Measurements from ENCODE around the gene ABCG1.

GRCh38 chr21:42278451-42279149 lies 59.7 kb downstream of the ABCG1 start:
- TF ChIP-seq, protein P1, sequence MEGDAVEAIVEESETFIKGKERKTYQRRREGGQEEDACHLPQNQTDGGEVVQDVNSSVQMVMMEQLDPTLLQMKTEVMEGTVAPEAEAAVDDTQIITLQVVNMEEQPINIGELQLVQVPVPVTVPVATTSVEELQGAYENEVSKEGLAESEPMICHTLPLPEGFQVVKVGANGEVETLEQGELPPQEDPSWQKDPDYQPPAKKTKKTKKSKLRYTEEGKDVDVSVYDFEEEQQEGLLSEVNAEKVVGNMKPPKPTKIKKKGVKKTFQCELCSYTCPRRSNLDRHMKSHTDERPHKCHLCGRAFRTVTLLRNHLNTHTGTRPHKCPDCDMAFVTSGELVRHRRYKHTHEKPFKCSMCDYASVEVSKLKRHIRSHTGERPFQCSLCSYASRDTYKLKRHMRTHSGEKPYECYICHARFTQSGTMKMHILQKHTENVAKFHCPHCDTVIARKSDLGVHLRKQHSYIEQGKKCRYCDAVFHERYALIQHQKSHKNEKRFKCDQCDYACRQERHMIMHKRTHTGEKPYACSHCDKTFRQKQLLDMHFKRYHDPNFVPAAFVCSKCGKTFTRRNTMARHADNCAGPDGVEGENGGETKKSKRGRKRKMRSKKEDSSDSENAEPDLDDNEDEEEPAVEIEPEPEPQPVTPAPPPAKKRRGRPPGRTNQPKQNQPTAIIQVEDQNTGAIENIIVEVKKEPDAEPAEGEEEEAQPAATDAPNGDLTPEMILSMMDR (IDR thresholded peaks at IDR 0.05; ENCODE audit: low read depth, low read length, missing input control): no peak
- TF ChIP-seq, protein P2, sequence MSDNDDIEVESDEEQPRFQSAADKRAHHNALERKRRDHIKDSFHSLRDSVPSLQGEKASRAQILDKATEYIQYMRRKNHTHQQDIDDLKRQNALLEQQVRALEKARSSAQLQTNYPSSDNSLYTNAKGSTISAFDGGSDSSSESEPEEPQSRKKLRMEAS (IDR thresholded peaks at IDR 0.05): no peak
- TF ChIP-seq TAF1 (conservative IDR thresholded peaks at IDR 0.05) (no peak), YY1 (IDR thresholded peaks at IDR 0.05) (no peak), JUND (IDR thresholded peaks at IDR 0.05) (no peak), GABPA (IDR thresholded peaks at IDR 0.05 in 1 of 2, conservative IDR thresholded peaks at IDR 0.05 in 1 of 2) (no peak), HNF4G (IDR thresholded peaks at IDR 0.05) (no peak), SP1 (IDR thresholded peaks at IDR 0.05) (no peak), EGR1 (IDR thresholded peaks at IDR 0.05; ENCODE audit: low read depth in 2 of 2) (no peak), RAD21 (IDR thresholded peaks at IDR 0.05) (no peak), FOXA1 (IDR thresholded peaks at IDR 0.05) (no peak)
- TF ChIP-seq, protein P3, sequence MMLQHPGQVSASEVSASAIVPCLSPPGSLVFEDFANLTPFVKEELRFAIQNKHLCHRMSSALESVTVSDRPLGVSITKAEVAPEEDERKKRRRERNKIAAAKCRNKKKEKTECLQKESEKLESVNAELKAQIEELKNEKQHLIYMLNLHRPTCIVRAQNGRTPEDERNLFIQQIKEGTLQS (IDR thresholded peaks at IDR 0.05): no peak
- TF ChIP-seq, protein P4, sequence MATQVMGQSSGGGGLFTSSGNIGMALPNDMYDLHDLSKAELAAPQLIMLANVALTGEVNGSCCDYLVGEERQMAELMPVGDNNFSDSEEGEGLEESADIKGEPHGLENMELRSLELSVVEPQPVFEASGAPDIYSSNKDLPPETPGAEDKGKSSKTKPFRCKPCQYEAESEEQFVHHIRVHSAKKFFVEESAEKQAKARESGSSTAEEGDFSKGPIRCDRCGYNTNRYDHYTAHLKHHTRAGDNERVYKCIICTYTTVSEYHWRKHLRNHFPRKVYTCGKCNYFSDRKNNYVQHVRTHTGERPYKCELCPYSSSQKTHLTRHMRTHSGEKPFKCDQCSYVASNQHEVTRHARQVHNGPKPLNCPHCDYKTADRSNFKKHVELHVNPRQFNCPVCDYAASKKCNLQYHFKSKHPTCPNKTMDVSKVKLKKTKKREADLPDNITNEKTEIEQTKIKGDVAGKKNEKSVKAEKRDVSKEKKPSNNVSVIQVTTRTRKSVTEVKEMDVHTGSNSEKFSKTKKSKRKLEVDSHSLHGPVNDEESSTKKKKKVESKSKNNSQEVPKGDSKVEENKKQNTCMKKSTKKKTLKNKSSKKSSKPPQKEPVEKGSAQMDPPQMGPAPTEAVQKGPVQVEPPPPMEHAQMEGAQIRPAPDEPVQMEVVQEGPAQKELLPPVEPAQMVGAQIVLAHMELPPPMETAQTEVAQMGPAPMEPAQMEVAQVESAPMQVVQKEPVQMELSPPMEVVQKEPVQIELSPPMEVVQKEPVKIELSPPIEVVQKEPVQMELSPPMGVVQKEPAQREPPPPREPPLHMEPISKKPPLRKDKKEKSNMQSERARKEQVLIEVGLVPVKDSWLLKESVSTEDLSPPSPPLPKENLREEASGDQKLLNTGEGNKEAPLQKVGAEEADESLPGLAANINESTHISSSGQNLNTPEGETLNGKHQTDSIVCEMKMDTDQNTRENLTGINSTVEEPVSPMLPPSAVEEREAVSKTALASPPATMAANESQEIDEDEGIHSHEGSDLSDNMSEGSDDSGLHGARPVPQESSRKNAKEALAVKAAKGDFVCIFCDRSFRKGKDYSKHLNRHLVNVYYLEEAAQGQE (IDR thresholded peaks at IDR 0.05): no peak

Measured in liver (tissue), 3 donors.